Lower leg skin (tissue), 4 donors: ENCODE results near the gene PRR35. TPM values are rescaled to one million over a fixed set of nuclear protein-coding genes. Genes with fewer than 3 reads are reported as not detected.
A peak's percentile ranks its signal among the peaks of the same experiment; 100 is the strongest.

Source experiments
- DNase-seq, 2 donors: peaks; one replicate each; pipeline ENCODE4 v3.0.0-alpha.2; 2019; ENCODE audit warnings: low spot score in 2 of 2
- H3K4me3 ChIP-seq: fragments of 200-600 bp; sonication (generic); 2 replicates; pipeline ENCODE4 v1.5.1; 2017; ENCODE audit warnings: mild to moderate bottlenecking, low read depth; ENCODE audit not compliant: poor library complexity, severe bottlenecking
- CTCF ChIP-seq, 3 donors: fragments of 450-650 bp; IDR thresholded peaks; one replicate each; pipeline ENCODE4 v1.5.1; 2016; ENCODE audit warnings: antibody characterized with exemption in 3 of 3, mild to moderate bottlenecking in 3 of 3, moderate library complexity in 2 of 3
- POLR2A ChIP-seq, 2 donors: fragments of 450-650 bp; IDR thresholded peaks; one replicate each; pipeline ENCODE4 v1.6.1; 2016 to 2017; ENCODE audit warnings: antibody characterized with exemption in 2 of 2, mild to moderate bottlenecking in 1 of 2, moderate library complexity in 1 of 2
- WGBS, 2 donors: methylation state at CpG; one replicate each; pipeline ENCODE4 v1.1.5; 2018; 5-methylcytosine and 5-hydroxymethylcytosine counted together
- intact Hi-C: fragments of 100-400 bp; cut with DNase I; formaldehyde crosslinking; loops from one replicate; pipeline ENCODE4 v1.15.0; 2023; ENCODE audit warnings: low total_unique reads
- total RNA-seq, 4 donors: library from RNA; depleted of rRNA; stranded (reverse); fragments of >200 nt; gene quantifications; one replicate each; pipeline ENCODE4 v1.1.0, GENCODE V29; 2016

Gene PRR35
- total RNA-seq, 4 donors from 2014 or later: not detected

- no peak overlapping the region for H3K4me3 ChIP-seq
- no peak for DNase-seq
- no peak for TF ChIP-seq POLR2A (IDR thresholded peaks at IDR 0.05)
- TF ChIP-seq CTCF (IDR thresholded peaks at IDR 0.05): no peak
- 52 to 62% methylated on average over 23 of the region's 23 CpGs for WGBS, 2 donors
- intact Hi-C loops: no loop called here
These were observed 37.7 kb upstream of the PRR35 start for GRCh38 chr16:522320-523096.

- no peak overlapping the region for H3K4me3 ChIP-seq
- TF ChIP-seq CTCF (IDR thresholded peaks at IDR 0.05) (no peak), POLR2A (IDR thresholded peaks at IDR 0.05) (no peak)
- no peak for DNase-seq
- intact Hi-C loops: no loop called here
- 94 to 95% methylated on average over 21 to 22 of the region's 22 CpGs for WGBS, 2 donors
These were observed 37.0 kb upstream of the PRR35 start for GRCh38 chr16:523097-523741.

GRCh38 chr16:524274-525040, 35.7 kb upstream of the PRR35 start:
- DNase-seq: no peak
- intact Hi-C loops: no loop called here
- TF ChIP-seq CTCF (IDR thresholded peaks at IDR 0.05) (no peak), POLR2A (IDR thresholded peaks at IDR 0.05) (no peak)
- 62 to 87% methylated on average over 20 to 21 of the region's 24 CpGs for WGBS, 2 donors
- no peak overlapping the region for H3K4me3 ChIP-seq

GRCh38 chr16:525123-525519, 35.1 kb upstream of the PRR35 start:
- intact Hi-C loops: no loop called here
- no peak for DNase-seq
- TF ChIP-seq CTCF (IDR thresholded peaks at IDR 0.05) (no peak), POLR2A (IDR thresholded peaks at IDR 0.05) (no peak)
- H3K4me3 ChIP-seq: no peak overlapping the region
- WGBS, 2 donors: 73 to 88% methylated on average over 8 of the region's 8 CpGs

GRCh38 chr16:525520-526180, 34.5 kb upstream of the PRR35 start:
- 35 to 41% methylated on average over 13 of the region's 13 CpGs for WGBS, 2 donors
- intact Hi-C loops: no loop called here
- DNase-seq: peak in 1 of 2 donors; percentile 51
- H3K4me3 ChIP-seq: no peak overlapping the region
- TF ChIP-seq CTCF (IDR thresholded peaks at IDR 0.05) (no peak), POLR2A (IDR thresholded peaks at IDR 0.05) (no peak)
